HG03025 (cell line): ENCODE measurements around the gene SRSF10.
"Not testable (repeated sequence)": the region's sequence is repeated elsewhere in the genome, so short reads cannot be mapped to it uniquely, and the experiment has no call there.

ENCODE experiments used
- ATAC-seq: cut with Tn5 transposase; IDR thresholded peaks from one replicate; pipeline ENCODE4 v1.9.1; 2021; ENCODE audit warnings: mild to moderate bottlenecking, moderate library complexity; ENCODE audit not compliant: unreplicated experiment, low FRiP score

The SRSF10 gene

DNA sequence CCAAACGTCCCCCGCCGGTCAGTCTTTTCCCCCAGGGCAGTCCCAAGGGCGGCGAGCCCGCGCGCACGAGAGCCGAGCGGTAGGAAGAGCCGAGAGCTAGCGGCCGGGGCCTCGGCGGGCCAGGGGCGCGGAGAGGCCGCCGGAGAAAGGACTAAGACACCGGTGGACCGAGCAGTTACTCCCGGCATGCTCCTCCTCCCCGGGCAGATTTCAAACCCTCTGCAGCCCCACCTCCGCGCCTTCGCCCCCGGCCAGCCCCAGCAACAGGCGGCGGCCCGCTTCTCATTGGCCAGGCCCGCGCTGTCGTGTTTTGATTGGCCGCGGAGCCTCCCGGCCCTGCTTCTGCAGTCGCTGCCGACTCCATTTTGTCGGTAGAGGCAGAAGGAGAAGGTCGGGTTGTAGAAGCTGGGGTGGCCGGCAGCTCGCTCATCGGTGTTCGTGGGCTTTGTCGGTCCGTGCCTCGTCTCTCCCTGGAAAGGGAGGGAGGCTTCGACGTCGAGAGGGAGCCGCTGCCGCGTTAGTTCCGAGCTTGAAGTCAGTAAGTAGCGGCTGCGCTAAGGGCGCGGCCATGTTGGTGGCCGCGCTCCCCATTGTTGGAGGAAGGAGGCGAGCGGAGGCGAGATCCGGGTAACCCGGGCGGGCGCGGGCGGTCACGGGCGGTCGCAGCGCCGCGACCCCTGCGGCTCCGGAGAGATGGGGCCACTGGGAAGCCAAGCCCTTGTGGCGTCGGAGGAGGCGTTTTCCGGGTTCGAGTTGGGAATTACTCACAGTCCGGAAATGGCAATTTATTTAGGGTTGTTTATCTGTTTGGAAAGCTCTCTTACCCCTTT lies 20.5 kb downstream of the SRSF10 start, which contains the start of gene PNRC2:
Gene PNRC2 (plus strand): TSS at position 368 of the 830 bp plus-strand sequence. CDS start 1,630 bp downstream, outside the sequence.
- ATAC-seq = peak; percentile 78

DNA sequence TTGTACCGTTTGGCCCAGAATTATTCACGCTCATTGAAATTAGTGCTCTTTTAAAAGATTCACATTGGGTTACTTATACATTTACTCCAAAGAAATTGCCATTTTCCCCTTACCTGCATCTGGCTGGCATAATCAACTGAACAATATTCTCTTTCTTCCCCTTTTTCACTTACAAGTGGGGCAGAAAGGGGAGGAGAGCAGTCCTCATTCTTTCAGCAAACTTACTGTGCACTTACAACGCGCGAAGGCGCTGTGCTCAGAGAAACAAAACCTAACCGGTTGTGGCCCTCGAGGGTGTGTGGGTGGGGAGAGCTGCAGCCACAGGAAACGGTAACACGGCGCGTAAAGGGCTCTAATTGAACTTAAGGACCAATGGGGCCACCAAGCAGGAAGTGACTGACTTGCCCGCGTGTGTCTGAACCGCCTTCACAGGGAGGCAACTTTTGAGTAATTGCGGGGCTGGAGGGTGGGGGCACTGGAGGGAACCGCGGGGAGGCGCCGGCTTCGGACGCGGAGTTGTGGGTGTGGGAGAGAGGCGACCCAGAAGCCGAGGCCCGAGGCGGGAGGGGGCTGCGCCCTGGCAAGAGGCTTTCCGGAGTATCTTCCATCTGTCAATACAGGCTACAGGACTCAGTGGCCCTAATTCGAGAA lies 21.2 kb downstream of the SRSF10 start:
- peak; percentile 49 for ATAC-seq

DNA sequence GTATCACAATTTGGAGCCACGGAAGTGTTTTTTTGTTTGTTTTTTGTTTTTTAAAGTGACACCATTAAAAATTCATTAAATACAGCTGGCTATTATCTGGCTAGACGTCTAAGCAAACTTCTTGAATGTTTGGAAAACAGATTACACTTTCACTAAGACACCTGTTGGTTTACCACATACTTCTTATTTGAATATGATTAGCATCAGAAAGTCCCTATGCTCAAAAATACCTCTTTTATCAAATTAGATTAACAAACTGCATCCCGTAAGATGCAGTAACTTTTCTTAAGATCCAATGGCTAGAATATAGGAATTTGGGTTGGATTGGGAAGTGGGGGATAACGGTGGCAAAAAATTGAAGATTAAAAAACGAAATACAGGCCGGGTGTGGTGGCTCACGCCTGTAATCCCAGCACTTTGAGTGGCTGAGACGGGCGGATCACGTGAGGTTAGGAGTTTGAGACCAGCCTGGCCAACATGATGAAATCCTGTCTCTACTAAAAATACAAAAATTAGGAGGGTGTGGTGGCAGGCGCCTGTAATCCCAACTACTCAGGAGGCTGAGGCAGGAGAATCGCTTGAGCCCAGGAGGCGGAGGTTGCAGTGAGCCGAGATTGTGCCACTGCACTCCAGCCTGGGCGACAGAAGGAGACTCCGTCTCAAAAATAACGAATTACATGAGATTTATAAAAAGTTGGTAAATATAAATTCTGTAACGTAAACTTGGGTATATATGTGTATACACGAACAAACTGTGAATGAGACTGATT lies 21.9 kb downstream of the SRSF10 start:
- not testable (repeated sequence) for ATAC-seq

DNA sequence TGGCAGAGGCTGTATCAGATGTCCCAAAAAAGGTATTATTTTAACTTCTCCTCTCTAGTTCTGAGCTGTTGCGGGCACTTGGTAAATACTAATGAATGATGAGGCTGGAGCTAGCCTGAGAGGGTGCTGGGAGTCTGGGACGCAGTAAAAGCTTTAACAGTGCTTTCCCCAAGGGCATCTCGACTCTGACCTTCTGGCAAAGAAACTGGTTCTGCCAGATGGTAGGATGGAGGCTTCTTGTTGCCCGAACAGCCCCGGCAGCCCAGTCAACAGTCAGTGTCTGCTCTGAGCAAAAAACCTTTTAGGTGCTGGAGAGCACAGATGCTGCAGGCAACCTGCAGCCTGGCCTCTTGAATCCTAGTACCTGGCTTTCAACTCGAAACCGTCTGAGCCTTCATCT lies 23.0 kb downstream of the SRSF10 start:
- ATAC-seq = no peak

- ATAC-seq = no peak
Measured at GRCh38 chr1:23953020-23953419, 27.1 kb downstream of the SRSF10 start.

GRCh38 chr1:23947366-23947765 lies 32.8 kb downstream of the SRSF10 start:
- ATAC-seq = no peak

GRCh38 chr1:23936481-23937176 lies 43.5 kb downstream of the SRSF10 start:
- ATAC-seq = no peak

DNA sequence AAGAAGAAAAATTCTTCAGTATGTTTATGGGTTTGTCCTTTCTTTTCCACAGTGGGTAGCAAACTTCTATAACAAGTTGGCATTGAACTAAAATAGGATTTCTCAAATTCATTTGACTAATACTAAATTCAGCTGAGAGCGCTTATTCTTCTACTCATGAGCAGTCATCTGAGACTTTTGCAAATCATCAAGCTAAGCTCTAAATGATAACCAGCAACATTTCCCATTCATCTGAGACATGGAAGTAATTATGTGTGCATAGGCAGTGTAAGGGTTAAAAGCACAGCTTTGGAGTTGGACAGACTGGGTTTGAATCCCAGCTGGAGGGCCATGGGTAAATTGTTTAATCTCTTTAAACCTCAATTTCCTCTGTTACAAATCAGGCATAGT lies 48.6 kb downstream of the SRSF10 start:
- no peak for ATAC-seq

DNA sequence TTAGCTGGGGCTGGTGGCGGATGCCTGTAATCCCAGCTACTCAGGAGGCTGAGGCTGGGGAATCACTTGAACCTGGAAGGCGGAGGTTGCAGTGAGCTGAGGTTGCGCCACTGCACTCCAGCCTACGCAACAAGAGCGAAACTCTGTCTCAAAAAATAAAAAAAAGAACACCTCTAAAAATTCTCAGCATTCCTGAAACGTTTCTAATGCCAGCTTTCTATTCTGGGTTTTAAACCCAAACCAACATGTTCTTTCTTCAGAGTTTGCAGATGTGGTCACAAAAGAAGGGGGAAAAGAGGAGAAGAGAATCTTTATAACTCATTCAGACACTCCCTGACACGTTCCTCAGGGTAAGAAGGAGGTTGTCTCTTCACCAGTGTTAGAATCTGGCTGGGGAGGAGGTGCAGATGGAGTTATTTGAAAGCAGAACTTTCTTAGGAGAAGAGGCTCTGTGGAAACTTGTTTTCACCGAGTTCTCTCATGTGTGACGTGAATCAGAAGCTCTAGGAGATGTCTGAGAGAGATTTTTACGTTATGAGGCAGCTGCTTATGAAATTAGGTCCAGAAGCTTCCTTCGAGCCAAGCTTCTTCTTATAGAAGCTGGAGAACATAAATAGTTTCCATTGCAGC lies 49.2 kb downstream of the SRSF10 start:
- no peak for ATAC-seq

DNA sequence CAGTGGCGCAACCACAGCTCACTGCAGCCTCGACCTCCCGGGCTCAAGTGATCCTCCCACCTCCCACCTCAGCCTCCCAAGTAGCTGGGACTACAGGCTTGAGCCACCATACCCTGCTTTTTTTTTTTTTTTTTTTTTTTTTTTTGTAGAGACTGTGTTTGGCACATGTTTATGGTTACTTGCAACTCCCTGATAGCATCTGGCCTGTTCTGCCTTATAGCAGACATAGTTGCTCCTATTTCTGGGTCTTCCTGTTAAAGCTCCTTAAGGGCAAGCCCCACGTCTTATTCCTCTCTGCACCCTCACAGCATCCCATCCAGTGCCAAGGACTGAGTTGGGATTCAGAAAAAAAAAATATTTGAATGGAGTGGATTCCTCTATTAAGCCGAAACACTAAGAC lies 49.9 kb downstream of the SRSF10 start:
- no peak for ATAC-seq

DNA sequence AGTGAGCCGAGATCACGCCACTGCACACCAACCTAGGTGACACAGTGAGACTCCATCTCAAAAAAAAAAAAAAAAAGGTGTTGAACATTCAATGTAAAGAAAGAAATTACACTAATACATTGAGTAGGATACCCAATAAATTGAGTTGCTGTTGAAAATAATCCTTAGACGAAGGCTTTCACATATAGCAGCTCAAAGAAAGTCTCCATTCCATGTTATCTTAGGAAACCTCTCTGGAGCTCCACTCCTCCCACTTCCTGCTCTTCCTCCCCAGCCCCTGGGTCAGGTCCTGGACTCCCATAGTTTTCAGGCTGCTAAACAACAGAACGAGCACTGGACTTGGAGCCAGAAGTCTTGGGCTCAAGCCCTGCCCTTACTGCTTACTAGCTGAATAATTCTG lies 51.3 kb downstream of the SRSF10 start:
- ATAC-seq = no peak

- ATAC-seq = no peak
Measured at GRCh38 chr1:23927097-23927496, 53.0 kb downstream of the SRSF10 start.

GRCh38 chr1:23925279-23925678 lies 54.8 kb downstream of the SRSF10 start:
- no peak for ATAC-seq

GRCh38 chr1:23924601-23925000 lies 55.5 kb downstream of the SRSF10 start:
- ATAC-seq = no peak

DNA sequence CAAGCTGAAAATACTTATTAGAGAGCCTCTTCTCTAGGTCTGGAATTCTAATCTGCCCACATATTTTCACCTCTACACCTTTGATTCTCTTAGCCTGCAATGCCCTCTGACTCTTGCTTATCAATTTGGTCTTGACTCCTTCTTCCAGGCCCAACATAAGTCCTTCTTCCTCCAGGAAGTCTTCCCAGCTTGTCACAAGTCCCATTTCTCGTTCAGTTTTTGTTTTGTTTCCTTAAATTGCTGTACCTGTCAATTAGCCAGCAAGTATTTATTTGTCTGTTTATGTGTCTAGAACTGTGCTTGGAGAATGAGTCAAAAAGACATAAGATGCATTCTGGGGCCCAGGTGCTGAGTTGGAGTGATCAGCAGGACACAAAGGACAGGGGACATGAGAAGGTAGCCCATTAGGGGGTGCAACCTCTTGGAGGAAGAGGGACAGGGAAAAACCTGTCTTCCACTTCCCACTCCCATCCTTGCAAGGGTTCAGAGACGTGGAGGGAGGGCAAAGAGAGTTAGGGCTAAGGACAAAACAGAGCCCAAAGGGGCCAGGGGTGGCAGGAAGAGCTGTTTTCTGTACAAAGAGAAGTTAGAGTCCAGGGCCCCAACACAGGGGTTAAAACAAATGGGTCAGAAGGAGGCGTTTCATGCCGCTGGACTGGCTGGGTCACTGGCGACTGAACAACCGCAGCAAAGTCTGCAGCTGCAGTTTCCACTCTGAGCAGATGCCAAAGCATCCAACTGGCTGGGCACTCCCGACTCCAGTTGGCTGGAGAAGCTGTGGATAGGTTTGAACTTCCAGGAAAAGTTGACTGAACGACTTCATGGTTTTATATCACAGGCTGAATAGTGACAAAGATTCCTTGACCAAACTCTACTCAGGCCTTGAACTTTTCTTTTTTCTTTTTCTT lies 56.3 kb downstream of the SRSF10 start:
- no peak for ATAC-seq

DNA sequence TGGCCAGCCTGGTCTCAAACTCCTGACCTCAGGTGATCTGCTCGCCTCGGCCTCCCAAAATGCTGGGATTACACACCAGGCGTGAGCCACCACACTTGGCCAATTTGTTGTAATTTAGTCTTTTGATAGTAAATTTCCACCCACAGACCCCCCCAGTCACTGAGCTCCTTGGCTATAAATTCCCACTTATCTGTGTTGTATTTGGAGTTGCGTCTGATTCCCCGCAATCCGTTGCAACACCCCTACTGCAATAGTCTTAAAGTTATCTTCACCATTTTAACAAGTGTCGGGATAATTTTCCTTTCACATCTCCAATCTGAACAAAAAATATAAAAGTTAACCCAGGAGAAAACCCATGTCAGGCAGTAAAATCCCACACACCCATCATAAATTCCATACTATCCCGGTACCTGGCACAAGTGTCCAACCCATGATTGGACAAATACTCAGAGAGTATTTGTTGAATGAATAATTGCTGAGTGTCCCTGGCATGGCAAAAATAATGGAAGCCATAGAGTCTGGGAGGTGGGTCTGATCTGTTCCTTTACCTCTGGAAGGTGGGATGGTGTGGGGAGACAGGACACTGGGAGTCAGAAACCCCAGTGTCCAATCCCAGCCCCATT lies 57.7 kb downstream of the SRSF10 start:
- ATAC-seq = no peak

DNA sequence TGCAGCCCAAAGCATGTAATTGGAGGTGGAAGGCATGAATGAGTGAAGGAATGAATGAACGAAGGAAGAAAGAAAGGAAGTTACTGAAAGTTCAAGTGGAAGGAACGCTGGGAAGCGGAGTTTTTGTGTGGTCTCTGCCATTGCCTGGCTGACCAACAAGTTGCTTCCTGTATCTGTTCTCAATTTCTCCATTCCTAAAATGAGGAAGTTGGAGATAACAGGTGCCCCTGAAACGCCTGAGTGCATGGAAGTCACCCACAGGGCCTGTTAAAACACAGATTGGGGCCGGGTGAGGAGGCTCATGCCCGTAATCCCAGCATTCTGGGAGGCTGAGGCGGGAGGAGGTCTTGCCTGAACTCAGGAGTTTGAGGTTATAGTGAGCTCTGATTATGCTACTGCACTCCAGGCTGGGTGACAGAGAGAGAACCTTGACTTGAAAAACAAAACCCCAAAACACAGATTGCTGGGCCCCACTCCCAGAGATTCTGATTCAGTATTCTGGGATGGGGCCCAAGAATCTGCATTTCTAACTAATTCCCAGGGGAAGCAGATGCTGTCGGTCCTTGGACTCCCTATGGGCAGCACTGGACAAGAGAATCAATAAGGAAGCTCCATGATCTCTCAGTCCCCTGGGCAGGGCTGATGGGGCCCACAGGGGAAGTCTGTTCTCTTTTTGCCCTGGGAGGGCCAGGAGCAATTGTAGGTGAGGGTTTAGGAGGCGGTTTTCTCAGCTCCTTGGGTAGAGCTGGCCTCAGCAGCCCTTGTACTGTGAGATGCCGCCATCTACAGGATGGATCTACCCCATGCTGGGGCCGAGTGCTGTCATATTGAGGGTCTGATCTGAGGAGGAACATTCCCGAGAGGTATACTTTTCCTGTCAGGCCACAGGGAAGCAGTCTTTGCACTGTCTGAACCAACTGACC lies 63.7 kb downstream of the SRSF10 start:
- no peak for ATAC-seq

DNA sequence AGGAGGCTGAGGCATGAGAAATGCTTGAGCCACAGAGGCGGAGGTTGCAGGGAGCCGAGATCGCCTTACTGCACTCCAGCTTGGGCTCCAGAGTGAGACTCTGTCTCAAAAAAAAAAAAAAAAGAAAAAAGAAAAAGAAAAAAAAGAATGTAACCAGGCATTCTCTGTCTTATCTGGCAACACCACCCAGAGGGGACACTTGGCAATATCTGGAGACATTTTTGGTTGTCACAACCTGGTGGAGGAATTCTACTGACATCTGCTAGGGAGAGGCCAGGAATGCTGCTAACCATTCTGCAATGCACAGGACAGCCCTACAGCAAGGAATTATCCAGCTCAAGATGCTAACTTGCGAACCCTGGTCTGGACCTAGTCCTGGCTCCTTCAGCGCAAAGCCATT lies 64.7 kb downstream of the SRSF10 start:
- ATAC-seq = no peak
